Activated naive CD4-positive, alpha-beta T cell treated with anti-CD3 and anti-CD28 coated beads, Interleukin-2, amount 50 U/mL, for 72 hours (primary cell): ENCODE results near the gene ZNF18. TPM values are rescaled to one million over a fixed set of nuclear protein-coding genes. Genes with fewer than 3 reads are reported as not detected.

Experiments
- ATAC-seq, 2 donors: fragments of 150-1000 bp; cut with Tn5 transposase; 2 replicates each; pipeline ENCODE4 v1.10.0; 2021; ENCODE audit warnings: mild to moderate bottlenecking in 2 of 2, moderate library complexity in 2 of 2
- DNase-seq, 2 donors: peaks; one replicate each; pipeline ENCODE4 v3.0.0; 2021 to 2022; ENCODE audit warnings: low spot score in 2 of 2
- H3K27ac Mint-ChIP-seq, 2 donors: one replicate each; pipeline ENCODE4 v1.8.0; 2022; ENCODE audit warnings: mild to moderate bottlenecking in 2 of 2, mixed read lengths in 2 of 2
- H3K36me3 Mint-ChIP-seq, 2 donors: one replicate each; pipeline ENCODE4 v1.8.0; 2022; ENCODE audit warnings: mixed read lengths in 2 of 2
- H3K9me3 Mint-ChIP-seq, 2 donors: one replicate each; pipeline ENCODE4 v1.8.0; 2022; ENCODE audit warnings: mixed read lengths in 2 of 2
- total RNA-seq, 2 donors: library from RNA; stranded (reverse); gene quantifications; one replicate each; pipeline ENCODE4 v1.2.3, GENCODE V29; 2022

ZNF18 gene, protein sequence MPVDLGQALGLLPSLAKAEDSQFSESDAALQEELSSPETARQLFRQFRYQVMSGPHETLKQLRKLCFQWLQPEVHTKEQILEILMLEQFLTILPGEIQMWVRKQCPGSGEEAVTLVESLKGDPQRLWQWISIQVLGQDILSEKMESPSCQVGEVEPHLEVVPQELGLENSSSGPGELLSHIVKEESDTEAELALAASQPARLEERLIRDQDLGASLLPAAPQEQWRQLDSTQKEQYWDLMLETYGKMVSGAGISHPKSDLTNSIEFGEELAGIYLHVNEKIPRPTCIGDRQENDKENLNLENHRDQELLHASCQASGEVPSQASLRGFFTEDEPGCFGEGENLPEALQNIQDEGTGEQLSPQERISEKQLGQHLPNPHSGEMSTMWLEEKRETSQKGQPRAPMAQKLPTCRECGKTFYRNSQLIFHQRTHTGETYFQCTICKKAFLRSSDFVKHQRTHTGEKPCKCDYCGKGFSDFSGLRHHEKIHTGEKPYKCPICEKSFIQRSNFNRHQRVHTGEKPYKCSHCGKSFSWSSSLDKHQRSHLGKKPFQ
- 1 to 10 TPM; 4.9 to 7.1 TPM for total RNA-seq

DNA sequence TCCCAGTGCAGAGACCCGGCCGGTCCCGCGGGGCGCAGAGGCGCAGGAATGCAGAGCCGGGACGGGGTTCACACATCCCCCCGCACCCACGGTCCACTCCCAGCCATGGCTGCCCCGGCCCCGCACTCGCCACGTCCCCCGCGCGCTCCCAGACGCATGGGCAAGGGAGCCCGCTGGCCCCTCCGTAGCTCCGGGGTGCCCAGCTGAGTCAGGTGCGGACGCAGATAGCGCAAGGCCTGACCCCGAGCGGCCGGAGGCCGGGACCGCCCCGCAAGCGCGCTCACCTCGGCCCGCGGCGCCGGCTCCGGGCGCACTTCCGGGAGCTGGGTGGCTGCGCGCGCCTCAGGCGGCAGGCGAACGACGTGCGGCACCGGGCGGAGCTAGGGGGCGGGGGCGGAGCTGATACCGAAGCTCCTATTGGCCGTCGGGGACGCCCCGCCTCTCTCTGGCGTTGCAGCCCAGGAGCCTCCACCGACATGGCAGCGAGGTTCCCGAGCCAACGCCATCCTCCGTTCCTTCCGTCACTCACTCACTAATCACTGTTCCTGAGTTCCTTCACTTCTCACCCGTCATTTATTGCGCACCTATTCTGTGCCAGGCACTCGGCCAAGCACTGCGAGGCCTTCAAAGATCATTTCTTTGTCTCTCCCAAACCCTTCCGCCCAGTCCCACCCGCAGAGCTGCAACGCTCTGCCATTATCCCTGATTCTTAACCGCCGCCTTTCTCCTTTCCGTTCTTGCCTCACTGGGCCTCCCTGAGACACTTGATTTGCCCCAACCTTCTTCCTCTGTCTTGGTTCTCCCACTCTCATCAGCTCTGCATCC, at the start of gene ZNF18:
Gene ZNF18, minus strand, starts transcription at position 329 of the 825 bp plus-strand sequence. CDS start 4,646 bp downstream, outside the sequence.
- Mint-ChIP-seq H3K36me3 (peaks cover 7 to 12% of the 10 kb centered on the region in 2 donors), H3K27ac (peak within 1 kb of the TSS; percentile 92 to 97), H3K9me3 (peaks cover 3 to 6% of the 10 kb centered on the region in 2 donors)
- DNase-seq (peak; percentile 93 to 97), ATAC-seq (peak; percentile 95 to 98)

DNA sequence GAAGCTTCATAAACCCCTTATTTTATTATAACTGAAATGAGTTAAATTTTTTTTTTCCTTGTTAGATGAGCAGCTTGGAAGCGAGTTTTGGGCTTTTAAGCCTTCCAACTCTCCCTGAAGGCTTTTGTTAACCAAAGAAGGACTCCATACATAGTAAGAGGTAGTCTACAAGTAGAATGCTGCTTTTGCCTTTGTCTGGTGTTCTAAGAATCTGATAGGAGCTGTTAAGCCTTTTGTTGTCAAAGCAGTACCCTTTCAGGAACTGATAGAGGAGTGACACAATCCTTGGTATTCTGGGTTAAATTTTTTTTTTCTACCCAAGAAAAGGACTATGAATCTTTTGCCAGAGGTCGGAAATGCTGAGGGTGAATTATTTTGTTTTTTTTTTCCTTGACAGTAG, 49.5 kb upstream of the ZNF18 start:
- no peak for DNase-seq
- no peak for ATAC-seq
- Mint-ChIP-seq H3K9me3 (peaks cover 0 to 5% of the 10 kb centered on the region in 2 donors), H3K36me3 (peaks cover 0 to 6% of the 10 kb centered on the region in 2 donors), H3K27ac (no peak overlapping the region)

DNA sequence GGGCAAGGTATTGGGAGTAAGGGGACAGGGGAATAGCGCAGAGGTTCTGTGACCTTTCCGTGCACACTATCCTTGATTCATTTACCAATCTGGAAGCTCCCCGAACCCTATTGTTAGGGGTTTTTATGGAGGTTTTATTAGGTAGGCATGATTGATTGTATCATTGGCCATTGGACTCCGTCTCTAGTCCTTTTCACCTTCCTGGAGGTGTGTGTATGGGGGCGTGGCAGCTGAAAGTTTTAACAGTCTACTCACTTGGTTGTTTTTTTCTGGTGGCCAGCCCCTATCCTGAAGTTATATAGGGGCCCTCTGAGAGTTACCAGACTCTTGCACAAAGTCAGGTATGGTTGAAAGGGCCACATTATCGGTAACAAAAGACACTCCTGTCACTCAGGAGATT, 46.4 kb upstream of the ZNF18 start:
- ATAC-seq, result no peak

DNA sequence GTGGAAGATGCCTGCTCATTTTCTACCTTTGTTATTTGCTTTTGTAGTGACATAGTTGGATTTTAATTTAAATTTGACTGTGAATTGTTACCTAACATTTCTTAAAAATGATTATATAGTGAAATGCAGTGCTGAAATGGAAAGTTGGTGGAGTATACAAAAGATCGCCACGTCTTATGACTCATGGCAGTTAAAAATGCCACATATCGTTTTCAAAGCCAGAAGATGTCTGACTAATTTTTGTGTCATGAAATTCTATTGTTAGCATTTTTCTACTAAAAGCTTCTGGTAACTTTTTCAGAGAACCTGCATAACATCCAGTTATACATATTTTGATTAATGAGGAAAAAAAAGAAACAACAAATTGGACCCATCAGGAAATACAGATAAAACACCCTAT, 44.0 kb upstream of the ZNF18 start:
- peaks cover 0 to 5% of the 10 kb centered on the region in 2 donors for H3K9me3 Mint-ChIP-seq
- peak; percentile 68 to 76 for ATAC-seq
- no peak for DNase-seq
- peaks cover 0 to 14% of the 10 kb centered on the region in 2 donors for H3K36me3 Mint-ChIP-seq
- H3K27ac Mint-ChIP-seq, result no peak overlapping the region

More for the DNA sequence above, 46.4 kb upstream of the ZNF18 start:
- no peak for DNase-seq
- peaks cover 0 to 14% of the 10 kb centered on the region in 2 donors for H3K36me3 Mint-ChIP-seq
- peaks cover 0 to 5% of the 10 kb centered on the region in 2 donors for H3K9me3 Mint-ChIP-seq
- H3K27ac Mint-ChIP-seq, result no peak overlapping the region

DNA sequence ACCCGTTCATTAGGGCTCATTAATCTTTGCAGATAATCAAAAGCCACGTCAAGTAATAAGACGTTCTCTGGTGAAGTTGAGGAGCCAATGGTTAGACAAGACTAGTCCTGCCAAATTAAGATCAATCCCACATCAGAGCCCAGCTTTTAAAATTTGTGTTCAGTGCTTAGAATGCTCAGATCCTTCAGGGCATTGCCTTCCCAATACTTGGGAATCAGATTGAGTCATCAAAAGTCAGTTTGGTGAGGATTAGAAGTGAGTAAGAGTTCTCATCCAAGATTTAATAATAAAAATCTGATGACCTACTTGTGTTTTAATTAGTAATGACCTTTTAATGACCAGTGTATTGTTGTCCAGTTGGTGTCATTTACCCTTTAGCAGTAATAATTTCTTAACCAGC, 43.2 kb upstream of the ZNF18 start:
- no peak for ATAC-seq
- no peak for DNase-seq
- H3K9me3 Mint-ChIP-seq, result peaks cover 0 to 5% of the 10 kb centered on the region in 2 donors
- H3K36me3 Mint-ChIP-seq, result peaks cover 0 to 14% of the 10 kb centered on the region in 2 donors
- H3K27ac Mint-ChIP-seq, result no peak overlapping the region

DNA sequence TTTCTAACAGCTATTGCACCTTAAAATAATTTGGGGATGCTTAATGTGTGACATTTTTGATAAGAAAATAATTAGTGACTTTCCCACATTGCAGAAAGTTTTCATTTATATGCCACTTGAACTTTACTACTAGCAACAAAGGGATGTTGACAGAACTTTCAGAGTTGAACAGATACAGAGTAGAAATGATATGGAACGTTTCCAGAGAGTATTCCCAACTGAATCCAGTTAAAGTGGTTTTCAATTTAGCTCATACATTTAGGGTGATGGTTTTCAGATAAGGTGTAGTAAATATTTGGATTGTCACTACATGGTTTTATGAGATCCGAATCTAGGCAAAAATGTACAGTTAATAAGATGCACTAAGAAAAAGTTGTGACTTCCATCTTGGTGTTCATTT, 40.7 kb upstream of the ZNF18 start:
- Mint-ChIP-seq H3K36me3 (peaks cover 5 to 22% of the 10 kb centered on the region in 2 donors), H3K27ac (no peak overlapping the region), H3K9me3 (peaks cover 0 to 5% of the 10 kb centered on the region in 2 donors)
- ATAC-seq (no peak), DNase-seq (no peak)

DNA sequence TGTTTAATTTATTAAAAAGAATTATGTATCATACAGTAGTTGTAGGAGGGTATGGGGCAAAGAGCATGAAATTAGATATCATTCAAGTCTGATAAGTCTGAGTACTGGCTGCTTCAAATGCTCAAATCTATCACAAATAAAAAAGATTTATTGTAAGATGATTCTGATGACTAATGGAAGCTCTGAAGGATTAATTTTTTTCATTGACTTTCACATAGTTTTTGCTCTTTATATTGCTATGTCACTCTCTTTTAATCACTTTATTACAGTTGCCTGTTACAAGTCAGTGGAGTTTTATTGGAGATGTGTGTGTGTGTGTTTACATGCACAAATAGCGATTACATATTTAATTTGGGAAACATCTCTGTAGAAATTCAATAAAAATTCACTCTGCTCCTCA, 38.4 kb upstream of the ZNF18 start:
- peaks cover 5 to 10% of the 10 kb centered on the region in 2 donors for H3K36me3 Mint-ChIP-seq
- ATAC-seq (no peak), DNase-seq (no peak)
- no peaks in the 10 kb centered on the region for H3K9me3 Mint-ChIP-seq
- H3K27ac Mint-ChIP-seq, result no peak overlapping the region

DNA sequence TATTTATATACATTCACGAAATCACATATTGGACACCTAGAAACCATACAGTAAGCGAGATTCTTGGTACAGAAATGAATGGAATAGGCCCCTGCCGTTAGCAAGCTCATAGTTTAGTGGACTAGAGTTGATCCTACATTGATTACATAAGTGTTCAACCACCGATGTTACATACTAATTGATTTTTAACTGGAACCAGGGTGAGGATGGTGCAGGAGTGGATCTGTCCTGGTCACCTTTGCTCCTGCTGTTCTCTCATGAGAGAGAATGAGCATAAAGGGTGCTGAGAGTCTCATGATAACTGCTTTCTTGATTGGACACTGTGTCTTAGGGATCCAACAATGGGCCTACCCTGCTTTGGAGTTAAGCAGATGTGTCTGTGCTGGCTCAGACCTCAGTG, 37.3 kb upstream of the ZNF18 start:
- Mint-ChIP-seq H3K36me3 (peaks cover 5 to 8% of the 10 kb centered on the region in 2 donors), H3K9me3 (no peaks in the 10 kb centered on the region), H3K27ac (no peak overlapping the region)
- no peak for DNase-seq
- ATAC-seq, result no peak

DNA sequence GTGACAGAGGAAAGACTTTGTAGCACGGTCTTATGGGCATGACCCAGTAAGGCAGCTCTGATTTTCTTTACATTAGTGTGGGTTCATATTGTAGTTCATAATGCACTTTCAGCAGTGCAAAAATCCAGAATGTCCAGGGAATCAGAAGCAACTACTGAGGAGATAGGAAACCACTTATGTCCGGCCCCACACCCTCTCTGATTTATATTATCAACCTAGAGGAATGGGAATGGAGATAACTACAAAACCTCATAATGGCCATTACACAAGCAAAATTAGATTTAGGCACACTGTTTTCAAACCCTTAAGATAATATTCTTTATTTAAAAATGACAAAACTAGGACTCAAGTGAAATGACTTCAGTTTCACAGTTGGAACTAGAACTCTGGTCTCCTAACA, 31.3 kb upstream of the ZNF18 start:
- Mint-ChIP-seq H3K36me3 (peaks cover 0 to 18% of the 10 kb centered on the region in 2 donors), H3K27ac (no peak overlapping the region), H3K9me3 (no peaks in the 10 kb centered on the region)
- DNase-seq (no peak), ATAC-seq (no peak)

DNA sequence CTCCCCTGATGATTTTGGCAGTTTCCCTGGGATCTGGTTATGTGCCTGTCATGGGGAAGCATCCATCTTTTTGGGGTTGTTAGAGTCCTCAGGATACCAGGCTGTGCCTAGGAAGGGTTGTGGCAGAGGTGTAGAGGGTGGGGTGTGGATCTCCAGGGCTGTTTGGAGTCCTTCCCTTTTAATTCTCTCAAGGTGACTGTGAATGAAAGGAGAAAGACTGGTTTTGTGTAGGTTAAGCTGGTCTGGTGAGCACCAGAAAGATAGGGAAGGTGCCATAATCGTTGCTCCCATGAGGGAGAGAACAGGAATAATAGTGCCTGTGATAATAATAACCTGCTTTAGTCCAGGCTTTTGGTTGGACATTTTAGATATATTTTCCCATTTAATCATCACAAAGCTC, 30.4 kb upstream of the ZNF18 start:
- ATAC-seq (no peak), DNase-seq (no peak)
- Mint-ChIP-seq H3K36me3 (peaks cover 0 to 18% of the 10 kb centered on the region in 2 donors), H3K9me3 (no peaks in the 10 kb centered on the region), H3K27ac (no peak overlapping the region)

DNA sequence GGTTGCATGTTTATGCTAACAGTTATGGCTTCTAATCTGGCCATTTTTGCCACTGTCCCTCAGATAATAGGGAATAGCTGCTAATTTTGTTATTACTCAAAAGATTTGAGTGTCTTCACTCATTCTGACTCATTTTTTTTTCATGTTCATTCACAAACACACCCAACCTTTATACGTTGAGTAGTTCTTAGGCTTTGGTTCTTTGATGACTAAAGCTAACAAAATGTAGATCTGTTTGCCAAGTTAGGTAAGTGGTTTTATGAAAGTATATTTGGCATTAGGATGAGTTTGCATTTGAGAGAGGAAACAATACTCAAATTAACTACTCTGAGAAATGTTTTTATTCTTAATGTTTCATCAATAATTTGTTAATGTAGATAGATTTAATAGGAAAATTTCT, 27.1 kb upstream of the ZNF18 start:
- peaks cover 0 to 18% of the 10 kb centered on the region in 2 donors for H3K36me3 Mint-ChIP-seq
- ATAC-seq (peak in 1 of 2 donors; percentile 29), DNase-seq (no peak)
- no peak overlapping the region for H3K27ac Mint-ChIP-seq
- H3K9me3 Mint-ChIP-seq, result no peaks in the 10 kb centered on the region

DNA sequence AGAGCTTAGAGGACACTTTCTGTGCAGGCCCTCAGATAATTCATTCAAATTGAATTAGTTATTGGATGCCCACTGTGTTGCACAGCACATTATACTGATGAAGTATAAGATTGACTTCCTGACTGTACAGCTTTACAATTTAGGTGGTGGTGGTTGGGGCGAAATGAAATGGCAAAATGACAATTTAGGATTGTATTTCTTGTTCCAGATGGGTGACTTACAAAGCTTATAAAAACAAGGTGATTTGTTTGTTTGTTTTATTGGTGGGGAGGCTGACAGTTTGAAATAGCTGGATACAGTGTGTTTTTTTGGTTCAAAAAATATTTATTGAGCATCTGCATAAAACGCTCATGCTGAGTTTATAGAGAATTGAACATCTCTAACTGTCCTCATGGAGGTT, 25.0 kb upstream of the ZNF18 start:
- no peak overlapping the region for H3K27ac Mint-ChIP-seq
- ATAC-seq (no peak), DNase-seq (no peak)
- H3K36me3 Mint-ChIP-seq, result peaks cover 0 to 13% of the 10 kb centered on the region in 2 donors
- no peaks in the 10 kb centered on the region for H3K9me3 Mint-ChIP-seq

DNA sequence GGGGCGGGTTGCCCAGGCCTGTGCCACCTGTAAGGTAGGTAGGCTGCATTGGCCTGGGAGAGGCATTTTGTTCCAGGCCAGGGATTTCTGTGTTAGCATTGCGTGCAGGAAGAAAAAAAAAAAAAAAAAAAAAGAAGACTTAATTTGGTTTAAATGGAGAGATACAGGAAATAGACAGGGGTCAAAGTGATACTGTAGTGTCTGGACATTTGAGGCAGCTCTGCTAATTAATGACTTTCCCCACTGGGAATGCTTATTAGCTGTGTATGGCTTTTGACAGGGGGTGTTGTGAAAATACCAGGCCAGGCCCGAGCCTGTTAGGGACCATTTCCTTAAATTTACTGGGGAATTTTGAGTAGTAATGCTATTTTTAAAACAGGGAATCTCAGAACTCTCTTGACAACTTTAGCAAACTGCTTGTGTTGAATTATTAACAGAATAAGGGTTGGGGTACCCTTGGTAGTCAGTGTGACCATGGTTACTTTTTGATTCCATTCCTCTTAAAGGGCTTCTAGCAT, 24.4 kb upstream of the ZNF18 start:
- Mint-ChIP-seq H3K9me3 (no peaks in the 10 kb centered on the region), H3K27ac (peak overlapping the region in 1 of 2 donors; percentile 29), H3K36me3 (peaks cover 0 to 7% of the 10 kb centered on the region in 2 donors)
- no peak for ATAC-seq
- DNase-seq, result no peak

DNA sequence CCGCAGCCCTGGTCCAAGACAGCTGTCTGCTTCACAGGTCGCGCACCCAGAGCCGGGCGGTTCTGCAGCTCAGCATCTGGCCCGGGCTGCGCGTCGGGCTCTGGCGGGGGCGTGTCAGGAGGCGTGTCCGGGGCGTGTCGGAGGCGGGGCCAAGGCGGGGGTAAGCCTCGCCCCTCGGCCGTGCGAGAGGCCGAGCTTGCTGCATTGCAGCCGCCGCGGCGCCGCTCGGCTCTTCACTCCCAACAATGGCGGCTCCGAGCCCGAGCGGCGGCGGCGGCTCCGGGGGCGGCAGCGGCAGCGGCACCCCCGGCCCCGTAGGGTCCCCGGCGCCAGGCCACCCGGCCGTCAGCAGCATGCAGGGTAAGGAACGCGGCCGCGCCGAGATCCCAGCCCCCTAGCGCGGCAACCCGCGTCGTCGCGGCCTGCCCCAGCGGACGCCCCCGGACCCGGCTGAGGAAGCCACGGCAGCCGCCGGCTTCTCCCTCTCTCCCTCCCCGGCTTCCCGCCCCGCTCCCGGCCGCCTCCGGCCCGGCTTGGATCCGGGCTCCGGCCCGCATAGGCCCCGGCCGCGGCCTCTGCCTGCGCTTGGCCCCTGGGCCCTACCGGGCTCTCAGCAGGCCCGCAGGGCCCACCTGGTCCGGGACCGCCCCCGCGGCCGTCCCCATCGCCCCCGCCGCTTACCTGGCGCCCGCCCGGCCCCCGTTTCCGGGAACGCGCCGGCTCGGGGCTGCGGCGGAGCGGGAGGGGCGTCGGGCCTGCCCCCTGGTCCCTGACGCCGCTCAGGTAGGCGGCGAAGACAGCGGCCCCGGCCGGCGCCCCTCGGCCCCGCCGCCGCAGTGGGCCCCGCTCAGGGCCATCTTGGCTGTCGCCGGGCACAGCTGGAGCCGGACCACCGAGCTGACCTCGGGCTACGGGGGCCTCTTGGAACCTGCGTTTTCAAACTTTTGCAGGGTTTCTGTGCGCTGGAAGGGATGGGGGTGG, 23.7 kb upstream of the ZNF18 start, which contains the start of gene MAP2K4:
Gene MAP2K4, plus strand, starts transcription at position 236 of the 981 bp plus-strand sequence. Its CDS starts 10 bp downstream, at position 246.
- Mint-ChIP-seq H3K36me3 (no peaks in the 10 kb centered on the region), H3K9me3 (no peaks in the 10 kb centered on the region), H3K27ac (peak within 1 kb of the TSS in 1 of 2 donors; percentile 67)
- peak; percentile 91 to 98 for DNase-seq
- ATAC-seq, result peak; percentile 97 to 98

DNA sequence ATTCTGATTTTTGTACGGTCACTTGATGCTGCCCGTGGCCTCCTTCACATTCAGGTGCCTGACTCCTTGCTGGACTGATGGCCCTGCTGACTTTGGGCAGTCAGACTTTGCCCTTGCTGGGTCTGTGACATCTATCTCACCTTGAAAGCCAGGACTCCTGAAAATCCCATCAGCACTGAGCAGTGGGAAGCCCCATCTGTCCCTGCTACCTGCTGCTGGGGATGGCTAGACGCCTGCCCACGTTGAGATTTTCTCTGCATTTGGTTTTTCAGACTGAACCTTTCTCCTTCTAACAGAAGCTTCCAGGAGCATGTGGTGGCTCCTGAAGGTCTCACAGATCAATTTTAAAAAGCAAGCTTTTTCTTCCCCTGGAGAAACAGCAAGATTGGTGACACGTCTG, 10.2 kb upstream of the ZNF18 start:
- DNase-seq (no peak), ATAC-seq (no peak)
- Mint-ChIP-seq H3K9me3 (peaks cover 0 to 3% of the 10 kb centered on the region in 2 donors), H3K36me3 (no peaks in the 10 kb centered on the region), H3K27ac (no peak overlapping the region)

DNA sequence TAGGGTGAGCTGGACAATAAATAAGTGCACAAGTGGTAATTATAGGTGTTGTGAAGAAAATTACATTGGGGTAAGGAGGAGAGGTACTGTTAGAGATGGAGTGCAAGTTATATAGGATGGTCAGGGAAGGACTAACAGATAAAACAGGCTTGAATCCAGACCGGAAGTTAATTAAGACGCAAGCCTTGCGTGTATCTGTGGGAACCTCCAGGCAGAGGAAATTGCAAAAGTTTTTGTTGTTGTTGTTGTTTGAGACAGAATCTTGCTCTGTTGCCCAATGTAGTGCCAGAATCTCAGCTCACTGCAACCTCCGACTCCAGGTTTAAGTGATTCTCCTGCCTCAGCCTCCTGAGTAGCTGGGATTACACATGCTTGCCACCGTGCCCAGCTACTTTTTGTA, 2.4 kb upstream of the ZNF18 start:
- H3K9me3 Mint-ChIP-seq, result peaks cover 3 to 6% of the 10 kb centered on the region in 2 donors
- H3K27ac Mint-ChIP-seq, result no peak overlapping the region
- H3K36me3 Mint-ChIP-seq, result peaks cover 0 to 8% of the 10 kb centered on the region in 2 donors
- DNase-seq (no peak), ATAC-seq (no peak)
